Loucy (cell line): ENCODE measurements around the gene LILRB5.

Experiments
- H2AFZ ChIP-seq: fragments of 200-600 bp; sonication (generic); 2 replicates; pipeline ENCODE4 v1.6.0; 2016; ENCODE audit warnings: antibody characterized with exemption, mild to moderate bottlenecking, low read length, moderate library complexity
- H3F3A ChIP-seq: fragments of 200-600 bp; 2 replicates; pipeline ENCODE4 v1.6.0; 2016; ENCODE audit warnings: antibody characterized with exemption, low read depth, mild to moderate bottlenecking
- H3K27me3 ChIP-seq: fragments of 200-600 bp; sonication (generic); 2 replicates; pipeline ENCODE4 v1.6.1; 2014; ENCODE audit warnings: low read length, mild to moderate bottlenecking; ENCODE audit not compliant: insufficient read depth, poor library complexity, severe bottlenecking
- H3K36me3 ChIP-seq: fragments of 200-600 bp; sonication (generic); 2 replicates; pipeline ENCODE4 v1.6.1; 2016; ENCODE audit warnings: low read length; ENCODE audit not compliant: insufficient read depth
- H3K4me1 ChIP-seq: fragments of 200-600 bp; sonication (generic); 2 replicates; pipeline ENCODE4 v1.5.1; 2014; ENCODE audit warnings: low read length, mild to moderate bottlenecking; ENCODE audit not compliant: insufficient read depth, poor library complexity, severe bottlenecking
- H3K4me2 ChIP-seq: fragments of 200-600 bp; sonication (generic); 2 replicates; pipeline ENCODE4 v1.6.0; 2014; ENCODE audit warnings: antibody characterized with exemption, low read length, low read depth, mild to moderate bottlenecking; ENCODE audit not compliant: poor library complexity, severe bottlenecking
- H3K4me3 ChIP-seq: fragments of 200-600 bp; sonication (generic); 2 replicates; pipeline ENCODE4 v1.5.1; 2014; ENCODE audit warnings: low read length, mild to moderate bottlenecking, mixed read lengths; ENCODE audit not compliant: poor library complexity, severe bottlenecking
- H3K79me2 ChIP-seq: fragments of 200-600 bp; sonication (generic); 2 replicates; pipeline ENCODE4 v1.6.1; 2014; ENCODE audit warnings: low read length; ENCODE audit not compliant: insufficient read depth
- H3K9ac ChIP-seq: fragments of 200-600 bp; sonication (generic); 2 replicates; pipeline ENCODE4 v1.6.0; 2014; ENCODE audit warnings: mild to moderate bottlenecking, low read depth, low read length, moderate library complexity; ENCODE audit not compliant: poor library complexity, severe bottlenecking
- H3K9me2 ChIP-seq: fragments of 200-600 bp; sonication (generic); replicated peaks from 2 replicates; pipeline ENCODE4 v1.6.1; 2016; ENCODE audit warnings: low read depth, low read length, mixed read lengths
- H3K9me3 ChIP-seq: fragments of 200-600 bp; sonication (generic); 2 replicates; pipeline ENCODE4 v1.6.1; 2014; ENCODE audit warnings: mild to moderate bottlenecking, antibody characterized with exemption, low read length, low read depth; ENCODE audit not compliant: insufficient read depth
- H4K20me1 ChIP-seq: fragments of 200-600 bp; sonication (generic); 2 replicates; pipeline ENCODE4 v1.6.0; 2014; ENCODE audit warnings: antibody characterized with exemption, low read length, mild to moderate bottlenecking; ENCODE audit not compliant: insufficient read depth, poor library complexity, severe bottlenecking
- EZH2phosphoT487 ChIP-seq: fragments of 200-600 bp; IDR thresholded peaks from 2 replicates; pipeline ENCODE4 v1.6.1; 2018; ENCODE audit warnings: antibody characterized with exemption, mild to moderate bottlenecking, moderate library complexity, borderline replicate concordance
- TF ChIP-seq, protein P1 (sequence below): fragments of 200-600 bp; sonication (generic); conservative IDR thresholded peaks from 2 replicates; pipeline ENCODE4 v1.5.1; 2014; ENCODE audit warnings: mild to moderate bottlenecking, antibody characterized with exemption, low read length

Gene LILRB5

GRCh38 chr19:54257116-54257480 is at the start of gene LILRB5:
LILRB5 (minus strand) TSS chr19:54257273; CDS start chr19:54257193, 80 bp downstream.
- no peak within 1 kb of the TSS for H3K9ac ChIP-seq
- H4K20me1 ChIP-seq, result no peaks in the 10 kb centered on the region

GRCh38 chr19:54305141-54305540 is 48.1 kb upstream of the LILRB5 start:
- no peaks in the 10 kb centered on the region for H3K36me3 ChIP-seq
- H4K20me1 ChIP-seq, result no peaks in the 10 kb centered on the region
- H3F3A ChIP-seq, result no peaks in the 10 kb centered on the region
- H3K9me3 ChIP-seq, result no peaks in the 10 kb centered on the region
- no peaks in the 10 kb centered on the region for H3K79me2 ChIP-seq
- H3K9me2 ChIP-seq, result no peaks in the 10 kb centered on the region
- no peak overlapping the region for H3K4me3 ChIP-seq
- peaks cover 4% of the 10 kb centered on the region for H3K4me1 ChIP-seq
- TF ChIP-seq, protein P1, sequence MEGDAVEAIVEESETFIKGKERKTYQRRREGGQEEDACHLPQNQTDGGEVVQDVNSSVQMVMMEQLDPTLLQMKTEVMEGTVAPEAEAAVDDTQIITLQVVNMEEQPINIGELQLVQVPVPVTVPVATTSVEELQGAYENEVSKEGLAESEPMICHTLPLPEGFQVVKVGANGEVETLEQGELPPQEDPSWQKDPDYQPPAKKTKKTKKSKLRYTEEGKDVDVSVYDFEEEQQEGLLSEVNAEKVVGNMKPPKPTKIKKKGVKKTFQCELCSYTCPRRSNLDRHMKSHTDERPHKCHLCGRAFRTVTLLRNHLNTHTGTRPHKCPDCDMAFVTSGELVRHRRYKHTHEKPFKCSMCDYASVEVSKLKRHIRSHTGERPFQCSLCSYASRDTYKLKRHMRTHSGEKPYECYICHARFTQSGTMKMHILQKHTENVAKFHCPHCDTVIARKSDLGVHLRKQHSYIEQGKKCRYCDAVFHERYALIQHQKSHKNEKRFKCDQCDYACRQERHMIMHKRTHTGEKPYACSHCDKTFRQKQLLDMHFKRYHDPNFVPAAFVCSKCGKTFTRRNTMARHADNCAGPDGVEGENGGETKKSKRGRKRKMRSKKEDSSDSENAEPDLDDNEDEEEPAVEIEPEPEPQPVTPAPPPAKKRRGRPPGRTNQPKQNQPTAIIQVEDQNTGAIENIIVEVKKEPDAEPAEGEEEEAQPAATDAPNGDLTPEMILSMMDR, result no peak
- TF ChIP-seq EZH2phosphoT487, result no peak
- H3K27me3 ChIP-seq, result no peaks in the 10 kb centered on the region
- H3K9ac ChIP-seq, result no peak overlapping the region
- no peak overlapping the region for H3K4me2 ChIP-seq
- no peak overlapping the region for H2AFZ ChIP-seq

More at GRCh38 chr19:54257116-54257480, at the start of gene LILRB5:
- H3K9me2 ChIP-seq, result no peaks in the 10 kb centered on the region
- no peaks in the 10 kb centered on the region for H3F3A ChIP-seq
- H3K4me3 ChIP-seq, result no peak within 1 kb of the TSS
- H3K4me2 ChIP-seq, result no peak within 1 kb of the TSS
- no peaks in the 10 kb centered on the region for H3K79me2 ChIP-seq
- TF ChIP-seq, protein P1, result no peak
- no peak for TF ChIP-seq EZH2phosphoT487
- H3K27me3 ChIP-seq, result no peaks in the 10 kb centered on the region
- no peaks in the 10 kb centered on the region for H3K4me1 ChIP-seq
- no peaks in the 10 kb centered on the region for H3K36me3 ChIP-seq
- H2AFZ ChIP-seq, result no peak within 1 kb of the TSS
- H3K9me3 ChIP-seq, result no peaks in the 10 kb centered on the region

DNA sequence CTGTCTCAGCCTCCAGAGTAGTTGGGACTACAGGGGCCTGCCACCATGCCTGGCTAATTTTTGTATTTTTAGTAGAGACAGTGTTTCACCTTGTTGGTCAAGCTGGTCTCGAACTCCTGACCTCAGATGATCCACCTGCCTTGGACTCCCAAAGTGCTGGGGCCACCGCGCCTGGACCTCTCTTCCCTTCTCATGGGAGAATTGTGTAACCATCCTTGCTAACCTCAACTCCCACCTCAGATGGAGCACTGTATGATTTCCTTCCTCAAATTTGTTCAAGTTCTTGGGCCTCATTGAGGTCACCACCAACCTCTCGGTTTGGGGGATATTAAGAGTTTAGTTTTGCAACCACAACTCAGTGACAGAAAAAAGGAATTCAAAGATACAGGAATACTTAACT is 45.2 kb upstream of the LILRB5 start:
- no peaks in the 10 kb centered on the region for H3K9me2 ChIP-seq
- no peak for TF ChIP-seq EZH2phosphoT487
- TF ChIP-seq, protein P1, result no peak
- H3K9ac ChIP-seq, result no peak overlapping the region

More for the DNA sequence above, 45.2 kb upstream of the LILRB5 start:
- no peaks in the 10 kb centered on the region for H3K27me3 ChIP-seq
- H3F3A ChIP-seq, result no peaks in the 10 kb centered on the region
- H3K9me3 ChIP-seq, result no peaks in the 10 kb centered on the region
- H2AFZ ChIP-seq, result no peak overlapping the region
- no peaks in the 10 kb centered on the region for H3K79me2 ChIP-seq
- no peak overlapping the region for H3K4me2 ChIP-seq
- no peak overlapping the region for H3K4me3 ChIP-seq
- H3K36me3 ChIP-seq, result no peaks in the 10 kb centered on the region
- no peaks in the 10 kb centered on the region for H4K20me1 ChIP-seq
- peaks cover 4% of the 10 kb centered on the region for H3K4me1 ChIP-seq
